WERI-Rb-1 (cell line): ENCODE measurements around the gene POU2F3.

Experiments
- DNase-seq: peaks from one replicate; pipeline ENCODE4 v3.0.0-alpha.2; 2020
- H3K27ac ChIP-seq: fragments of 250-450 bp; sonication (Bioruptor Pico); 2 replicates; pipeline ENCODE4 v1.5.1; 2020; ENCODE audit warnings: mild to moderate bottlenecking, moderate library complexity
- H3K27me3 ChIP-seq: fragments of 250-450 bp; sonication (Bioruptor Pico); 2 replicates; pipeline ENCODE4 v1.5.1; 2021; ENCODE audit warnings: mild to moderate bottlenecking, low read depth, moderate library complexity; ENCODE audit not compliant: insufficient read depth, severe bottlenecking
- H3K36me3 ChIP-seq: fragments of 250-450 bp; sonication (Bioruptor Pico); 2 replicates; pipeline ENCODE4 v1.5.1; 2020; ENCODE audit warnings: mild to moderate bottlenecking, moderate library complexity
- H3K4me3 ChIP-seq: 2 replicates; pipeline ENCODE4 v1.5.1; 2011; ENCODE audit warnings: low read depth, mild to moderate bottlenecking, control low read depth, low read length
- H3K9me3 ChIP-seq: fragments of 250-450 bp; sonication (Bioruptor Pico); 2 replicates; pipeline ENCODE4 v1.5.1; 2021; ENCODE audit warnings: mild to moderate bottlenecking, moderate library complexity; ENCODE audit not compliant: severe bottlenecking
- CTCF ChIP-seq: IDR thresholded peaks from 2 replicates; pipeline ENCODE4 v1.5.1; 2011; ENCODE audit warnings: low read depth, mild to moderate bottlenecking, control low read depth, inconsistent platforms, low read length

POU2F3 gene

GRCh38 chr11:120199613-120200012, 40.3 kb upstream of the POU2F3 start:
- DNase-seq = no peak
- no peaks in the 10 kb centered on the region for H3K36me3 ChIP-seq
- H3K27ac ChIP-seq = no peak overlapping the region
- no peaks in the 10 kb centered on the region for H3K9me3 ChIP-seq
- H3K4me3 ChIP-seq = no peak overlapping the region
- no peaks in the 10 kb centered on the region for H3K27me3 ChIP-seq
- TF ChIP-seq CTCF = no peak

- Histone ChIP-seq H3K27ac (no peak overlapping the region), H3K9me3 (no peaks in the 10 kb centered on the region), H3K27me3 (no peaks in the 10 kb centered on the region), H3K4me3 (no peak overlapping the region), H3K36me3 (no peaks in the 10 kb centered on the region)
- DNase-seq = no peak
- TF ChIP-seq CTCF = no peak
Observed at GRCh38 chr11:120200677-120201076, 39.3 kb upstream of the POU2F3 start.

DNA sequence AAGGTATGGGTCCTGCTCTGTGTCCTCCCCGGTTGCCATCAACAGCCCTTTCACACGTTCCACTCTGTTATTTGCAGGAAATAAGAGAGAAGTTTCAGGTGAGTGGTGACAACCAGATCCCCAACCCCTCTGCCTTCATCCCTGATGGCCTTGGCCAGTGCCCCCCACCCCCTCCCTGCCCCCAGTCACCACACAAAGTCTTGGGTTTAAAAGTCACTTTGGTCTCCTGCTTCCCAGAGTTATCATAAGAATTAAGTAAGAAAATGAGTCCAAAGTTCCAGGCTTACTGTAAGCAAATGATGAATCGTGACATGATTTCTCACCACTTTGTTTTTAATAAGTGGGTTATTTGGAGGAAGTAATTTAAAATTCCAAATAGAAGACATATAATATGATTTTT, 38.3 kb upstream of the POU2F3 start:
- Histone ChIP-seq H3K4me3 (no peak overlapping the region), H3K27me3 (no peaks in the 10 kb centered on the region), H3K9me3 (no peaks in the 10 kb centered on the region), H3K27ac (no peak overlapping the region), H3K36me3 (no peaks in the 10 kb centered on the region)
- TF ChIP-seq CTCF = no peak
- no peak for DNase-seq

DNA sequence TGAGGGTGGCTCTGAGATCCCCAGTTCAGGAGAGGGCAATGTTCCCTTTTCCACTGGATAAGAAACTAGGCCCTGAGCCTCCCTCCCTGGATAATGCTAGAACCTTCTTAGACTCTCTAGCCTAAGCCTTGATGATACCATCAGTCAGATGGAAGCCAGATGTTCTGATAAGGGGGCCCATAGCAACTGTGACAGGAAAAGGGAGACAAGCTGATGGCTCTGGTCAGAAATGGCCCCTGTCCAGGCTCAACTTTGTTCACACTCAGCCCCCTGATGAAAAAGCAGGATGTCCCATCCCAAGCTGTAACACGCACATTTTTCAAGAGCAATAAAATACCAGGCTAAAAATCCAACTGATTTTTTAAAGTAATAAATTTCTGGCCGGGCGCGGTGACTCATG, 36.3 kb upstream of the POU2F3 start:
- no peak overlapping the region for H3K27ac ChIP-seq
- no peaks in the 10 kb centered on the region for H3K36me3 ChIP-seq
- no peak for DNase-seq
- no peaks in the 10 kb centered on the region for H3K27me3 ChIP-seq
- no peaks in the 10 kb centered on the region for H3K9me3 ChIP-seq
- H3K4me3 ChIP-seq = no peak overlapping the region
- no peak for TF ChIP-seq CTCF

GRCh38 chr11:120205596-120206161, 34.3 kb upstream of the POU2F3 start:
- Histone ChIP-seq H3K4me3 (no peak overlapping the region), H3K27ac (no peak overlapping the region), H3K27me3 (no peaks in the 10 kb centered on the region), H3K36me3 (no peaks in the 10 kb centered on the region), H3K9me3 (no peaks in the 10 kb centered on the region)
- no peak for DNase-seq
- TF ChIP-seq CTCF = no peak

DNA sequence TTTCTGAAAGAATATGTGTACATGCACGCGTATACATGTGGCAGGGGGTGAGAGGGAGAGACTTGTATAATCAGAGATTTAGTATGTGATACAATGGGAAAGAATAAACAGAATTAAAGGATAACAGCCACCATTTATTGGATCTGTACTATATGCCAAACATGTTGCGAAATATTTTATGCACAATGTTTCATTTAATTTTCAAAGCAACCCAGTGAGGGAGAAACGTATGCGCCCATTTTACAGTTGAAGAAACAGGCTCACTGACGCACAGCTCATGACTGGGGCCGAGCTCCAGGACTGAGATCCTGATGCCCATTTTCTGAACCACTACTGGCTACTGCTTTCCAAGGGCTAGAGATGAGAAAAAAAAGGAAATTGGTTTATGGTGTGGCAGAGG, 32.4 kb upstream of the POU2F3 start:
- Histone ChIP-seq H3K27me3 (peaks cover 7% of the 10 kb centered on the region), H3K4me3 (no peak overlapping the region), H3K36me3 (no peaks in the 10 kb centered on the region), H3K27ac (no peak overlapping the region), H3K9me3 (no peaks in the 10 kb centered on the region)
- DNase-seq = no peak
- no peak for TF ChIP-seq CTCF
